22Rv1 (cell line): ENCODE results near the gene ADK.

Experiments used
- H3K27ac ChIP-seq: fragments of 450-650 bp; 2 replicates; pipeline ENCODE4 v1.5.1; 2017
- CTCF ChIP-seq: fragments of 450-650 bp; IDR thresholded peaks from 2 replicates; pipeline ENCODE4 v1.5.1; 2017; ENCODE audit warnings: mild to moderate bottlenecking
- ZFX ChIP-seq: fragments of 450-650 bp; IDR thresholded peaks from 2 replicates; pipeline ENCODE4 v1.6.1; 2017; ENCODE audit warnings: antibody characterized with exemption, borderline replicate concordance

The ADK gene

GRCh38 chr10:74243067-74243466, 92.0 kb downstream of the ADK start:
- TF ChIP-seq ZFX (no peak), CTCF (no peak)
- no peak overlapping the region for H3K27ac ChIP-seq

- TF ChIP-seq CTCF, result peak; percentile 76
- TF ChIP-seq ZFX, result no peak
- H3K27ac ChIP-seq, result no peak overlapping the region
Observed at GRCh38 chr10:74244097-74244685, 93.2 kb downstream of the ADK start.

GRCh38 chr10:74244807-74245206, 93.8 kb downstream of the ADK start:
- TF ChIP-seq CTCF, result no peak
- TF ChIP-seq ZFX, result no peak
- no peak overlapping the region for H3K27ac ChIP-seq

GRCh38 chr10:74246495-74246894, 95.5 kb downstream of the ADK start:
- H3K27ac ChIP-seq, result no peak overlapping the region
- TF ChIP-seq ZFX, result no peak
- TF ChIP-seq CTCF, result no peak

GRCh38 chr10:74249865-74250264, 98.8 kb downstream of the ADK start:
- TF ChIP-seq ZFX (no peak), CTCF (no peak)
- H3K27ac ChIP-seq, result no peak overlapping the region

- no peak for TF ChIP-seq ZFX
- no peak for TF ChIP-seq CTCF
- no peak overlapping the region for H3K27ac ChIP-seq
Observed at GRCh38 chr10:74255214-74255613, 104.2 kb downstream of the ADK start.

GRCh38 chr10:74255888-74256357, 104.9 kb downstream of the ADK start:
- no peak for TF ChIP-seq CTCF

More at GRCh38 chr10:74255888-74256357, 104.9 kb downstream of the ADK start:
- H3K27ac ChIP-seq, result no peak overlapping the region
